GM12892 (cell line): Measurements from ENCODE around the gene SFSWAP.

Experiments
- DNase-seq: peaks from one replicate; pipeline ENCODE4 v3.0.0; 2011; ENCODE audit not compliant: insufficient read length
- FAIRE-seq: peaks from 2 replicates; lab custom pipeline; 2011; peaks lifted over from hg19 to GRCh38; lab: Jason Lieb, UNC
- POLR2A ChIP-seq: IDR thresholded peaks from 2 replicates; pipeline ENCODE4 v1.6.1; 2011; ENCODE audit warnings: low read depth, low read length, control low read depth
- POLR2AphosphoS5 ChIP-seq: IDR thresholded peaks from 2 replicates; pipeline ENCODE4 v1.6.1; 2011; ENCODE audit warnings: low read depth, low read length, control low read depth
- TAF1 ChIP-seq: IDR thresholded peaks from 2 replicates; pipeline ENCODE4 v1.6.1; 2011; ENCODE audit warnings: low read depth, mild to moderate bottlenecking, control low read depth, low read length, borderline replicate concordance

Gene SFSWAP

DNA sequence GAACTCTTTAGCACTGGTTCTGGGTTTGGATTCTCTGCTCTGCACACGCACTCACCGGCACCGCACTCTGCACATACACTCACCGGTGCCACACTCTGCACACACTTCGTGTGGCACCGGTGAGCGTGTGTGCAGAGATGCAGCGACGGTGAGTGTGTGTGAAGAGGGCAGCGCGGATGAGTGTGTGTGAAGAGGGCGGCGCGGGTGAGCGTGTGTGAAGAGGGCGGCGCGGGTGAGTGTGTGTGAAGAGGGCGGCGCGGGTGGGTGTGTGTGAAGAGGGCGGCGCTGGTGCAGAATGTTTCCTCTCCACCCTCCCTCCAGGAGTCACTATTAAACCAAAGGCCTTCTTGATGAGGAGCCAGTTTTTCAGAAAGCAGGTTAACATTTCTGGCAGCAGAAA lies 68.1 kb downstream of the SFSWAP start:
- DNase-seq (no peak), FAIRE-seq (no peak)
- no peak for TF ChIP-seq POLR2AphosphoS5
- TF ChIP-seq TAF1: no peak
- no peak for TF ChIP-seq POLR2A

DNA sequence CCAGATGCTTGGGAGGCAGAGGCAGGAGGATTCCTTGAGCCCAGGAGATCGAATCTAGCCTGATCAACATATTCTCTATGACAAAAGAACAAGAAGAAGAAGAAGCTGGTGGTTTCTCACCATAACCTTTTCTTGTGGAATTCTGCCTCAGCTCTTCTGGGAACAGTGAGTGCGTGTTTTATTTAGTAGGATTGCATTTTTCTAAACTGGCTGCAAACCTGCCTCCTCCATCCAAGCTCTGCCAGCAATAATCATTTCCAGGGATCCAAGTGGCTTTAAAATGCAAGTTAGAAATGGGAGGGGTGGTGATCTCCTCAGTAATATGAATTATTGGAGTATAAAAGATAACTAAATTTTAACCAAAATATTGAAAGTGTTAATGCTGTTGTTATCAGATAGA lies 71.2 kb downstream of the SFSWAP start:
- FAIRE-seq (no peak), DNase-seq (no peak)
- TF ChIP-seq TAF1: no peak
- TF ChIP-seq POLR2A: no peak
- no peak for TF ChIP-seq POLR2AphosphoS5

DNA sequence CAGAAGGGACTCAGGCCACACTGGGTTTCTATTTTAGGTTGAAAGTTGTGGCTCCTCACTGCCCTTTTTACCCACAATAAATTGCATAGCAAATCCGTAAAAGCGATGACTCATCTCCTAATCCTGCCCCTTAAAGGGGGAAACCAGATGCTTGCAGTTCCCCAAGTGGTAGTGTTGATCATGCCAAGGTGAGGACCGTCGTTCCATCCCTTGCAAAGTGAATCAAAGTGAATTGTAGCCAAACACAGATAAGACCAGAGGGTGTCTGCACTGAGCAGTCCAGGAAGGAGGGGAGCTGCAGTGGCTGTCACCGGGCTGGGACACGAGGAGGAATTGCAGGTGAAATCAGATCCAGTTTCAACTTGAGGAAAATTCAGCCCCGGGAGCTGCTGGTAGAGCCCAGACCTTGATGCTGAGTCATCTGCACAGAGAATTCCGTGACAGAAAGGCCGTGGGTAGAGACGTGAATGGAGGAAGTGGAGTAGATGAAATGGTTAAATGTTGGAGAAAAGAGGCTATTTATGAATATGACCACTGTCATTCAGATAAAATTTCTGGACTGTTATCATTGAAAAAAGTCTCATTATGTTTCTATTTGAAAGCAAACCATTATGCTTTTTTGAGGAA lies 73.1 kb downstream of the SFSWAP start:
- FAIRE-seq (no peak), DNase-seq (no peak)
- TF ChIP-seq POLR2AphosphoS5 (no peak), TAF1 (no peak), POLR2A (no peak)

DNA sequence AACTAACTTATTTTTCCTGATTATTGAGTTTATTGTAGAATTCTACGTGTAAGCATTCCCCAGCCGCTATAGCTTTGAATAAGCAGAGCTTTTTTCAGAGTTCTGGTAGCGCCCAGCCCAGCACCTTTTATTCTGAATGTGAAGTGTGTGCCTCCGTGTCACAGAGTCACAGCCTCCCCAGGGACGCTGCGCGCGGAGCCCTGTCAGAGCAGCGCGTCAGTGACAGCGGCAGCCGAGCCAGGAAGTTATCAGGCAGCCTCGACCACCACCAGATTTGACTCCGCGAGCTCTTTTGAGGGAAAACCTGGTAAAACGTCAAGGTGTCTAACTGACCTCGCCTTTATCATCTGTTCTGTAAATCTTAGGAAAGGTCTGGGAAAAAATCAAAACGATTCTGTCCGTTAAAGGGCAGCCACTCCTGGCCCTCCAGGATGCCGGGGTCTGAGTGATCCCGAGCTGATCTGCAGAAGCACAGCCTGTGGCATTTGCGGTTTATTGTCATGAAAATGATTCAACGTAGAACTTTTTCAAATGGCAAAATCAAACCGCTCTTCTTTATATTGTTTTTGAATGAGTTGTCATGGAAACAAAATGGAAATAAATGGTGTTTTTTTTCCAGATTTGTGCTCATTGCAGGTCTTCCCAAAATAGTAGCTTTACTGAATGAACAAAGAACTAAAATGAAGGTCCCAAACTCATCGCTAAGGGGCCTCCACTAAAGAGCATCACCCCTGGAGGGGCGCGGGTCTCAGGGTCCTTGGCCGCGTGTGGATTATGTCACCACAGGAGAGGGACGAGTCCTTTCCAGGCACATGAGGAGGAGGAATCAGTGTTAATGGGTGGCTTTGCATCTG lies 74.2 kb downstream of the SFSWAP start:
- no peak for FAIRE-seq
- TF ChIP-seq POLR2A (no peak), POLR2AphosphoS5 (no peak), TAF1 (no peak)

DNA sequence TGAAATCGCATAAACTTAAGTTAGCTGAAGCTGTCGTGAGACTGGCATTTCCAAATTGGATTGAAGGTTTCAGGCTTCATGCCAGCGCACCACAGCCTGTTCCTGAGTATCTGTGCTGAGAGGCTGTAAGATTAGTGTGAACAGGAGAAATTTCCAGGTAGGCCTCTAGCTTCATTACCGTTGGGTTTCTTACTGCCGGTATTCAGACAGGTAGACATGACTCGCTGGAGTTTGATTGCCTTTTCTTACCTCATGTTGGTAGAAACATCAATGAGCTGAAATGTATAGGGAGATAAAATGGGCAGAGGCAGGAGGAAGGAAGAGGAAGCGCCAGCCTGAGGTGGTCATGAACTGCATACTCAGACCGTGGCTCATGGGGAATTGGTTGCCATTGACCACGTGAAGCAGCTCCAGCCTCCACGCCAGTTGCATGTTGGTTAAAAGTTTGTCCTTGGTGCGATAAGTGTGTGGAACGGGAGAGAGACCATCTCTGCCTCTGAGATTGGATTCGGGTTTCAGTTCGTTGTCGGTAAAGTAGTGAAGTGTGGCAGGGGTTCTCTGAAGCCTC lies 75.0 kb downstream of the SFSWAP start:
- TF ChIP-seq POLR2A: no peak
- TF ChIP-seq POLR2AphosphoS5: no peak
- TF ChIP-seq TAF1: no peak
- FAIRE-seq (no peak), DNase-seq (no peak)

More for the DNA sequence above, 74.2 kb downstream of the SFSWAP start:
- DNase-seq: no peak

DNA sequence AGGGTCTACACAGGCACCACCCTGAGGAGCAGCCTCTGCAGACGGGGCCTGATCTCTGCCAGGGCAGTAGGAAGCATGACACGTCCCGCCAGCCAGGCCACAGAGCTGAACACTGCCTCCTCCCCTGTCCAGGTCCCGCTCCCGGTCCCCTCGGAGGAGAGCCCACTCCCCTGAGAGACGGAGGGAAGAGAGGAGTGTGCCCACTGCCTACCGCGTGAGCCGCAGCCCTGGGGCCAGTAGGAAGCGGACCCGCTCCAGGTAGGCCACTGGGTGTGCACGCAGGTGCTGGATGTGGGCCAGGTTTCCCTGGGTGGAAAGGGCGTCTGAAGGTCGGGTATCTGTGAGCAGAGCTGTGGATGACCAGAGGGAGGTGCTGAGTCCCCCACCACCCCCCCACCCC lies 75.4 kb downstream of the SFSWAP start:
- FAIRE-seq (no peak), DNase-seq (no peak)
- TF ChIP-seq POLR2A: no peak
- TF ChIP-seq POLR2AphosphoS5: no peak
- no peak for TF ChIP-seq TAF1

DNA sequence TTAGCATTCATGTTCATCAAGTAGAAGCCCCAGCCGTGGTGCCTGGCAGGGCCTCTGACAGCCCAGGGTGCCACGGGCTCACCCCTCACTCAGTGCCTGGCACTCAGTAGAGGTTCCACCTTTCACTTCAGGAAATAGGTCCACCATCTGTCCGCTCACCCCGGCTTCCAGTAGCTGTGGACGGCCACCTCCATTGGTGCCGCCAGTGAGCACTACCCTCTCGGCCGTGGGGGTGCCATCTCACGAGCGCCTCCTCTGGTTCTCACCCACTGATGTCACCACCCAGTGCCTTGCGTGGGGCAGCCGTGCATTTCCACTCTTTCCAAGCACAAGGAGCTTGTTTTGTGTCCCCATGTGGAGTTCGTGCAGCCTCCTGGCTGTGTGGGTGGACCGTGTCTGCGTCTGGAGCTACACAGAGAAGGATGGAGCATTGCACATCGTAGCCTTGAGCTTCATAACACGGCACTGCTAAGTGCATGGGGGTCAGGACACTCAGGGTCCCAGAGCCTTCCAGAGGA lies 76.3 kb downstream of the SFSWAP start:
- no peak for TF ChIP-seq POLR2AphosphoS5
- no peak for TF ChIP-seq TAF1
- TF ChIP-seq POLR2A: no peak
- FAIRE-seq (no peak), DNase-seq (no peak)

DNA sequence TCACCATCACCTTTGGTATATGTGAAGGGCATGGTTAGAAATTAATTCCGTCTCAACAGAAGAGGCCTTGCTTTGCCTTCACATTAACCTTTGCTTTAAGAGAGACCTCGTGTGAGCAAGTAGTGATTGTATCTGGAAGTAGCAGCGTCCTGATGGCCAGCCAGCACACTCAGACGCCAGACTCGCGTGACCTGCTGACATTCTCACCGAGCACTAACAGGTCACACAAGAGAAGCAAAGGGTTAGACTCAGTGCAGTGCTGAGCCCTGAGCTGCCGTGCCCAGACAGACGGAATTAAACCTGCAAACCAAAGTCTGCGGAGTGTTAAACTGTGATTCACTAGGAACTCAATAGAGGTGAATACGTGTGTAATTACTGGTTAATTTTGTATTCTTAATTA lies 77.2 kb downstream of the SFSWAP start:
- TF ChIP-seq TAF1 (no peak), POLR2A (no peak), POLR2AphosphoS5 (no peak)
- FAIRE-seq: no peak
- no peak for DNase-seq

DNA sequence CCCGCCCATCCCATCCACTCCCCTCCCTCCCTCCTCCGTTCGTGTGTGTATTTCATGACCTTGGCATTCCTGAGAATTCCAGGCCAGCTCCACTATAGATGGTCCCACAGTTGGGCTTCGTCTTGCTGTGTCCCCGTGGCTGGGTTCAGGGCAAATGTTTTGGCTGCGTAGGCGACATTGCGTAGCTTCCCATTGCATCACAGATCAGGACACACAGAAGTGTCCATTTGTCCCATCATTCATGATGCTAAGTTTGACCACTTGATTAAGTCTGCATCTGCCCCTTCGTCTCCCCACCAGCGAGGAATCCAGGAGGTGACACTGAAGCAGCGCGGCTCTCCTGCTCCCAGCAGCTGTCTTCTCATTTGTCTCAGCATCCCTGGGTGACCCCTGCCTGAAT lies 78.7 kb downstream of the SFSWAP start:
- DNase-seq: no peak
- TF ChIP-seq POLR2A (no peak), TAF1 (no peak), POLR2AphosphoS5 (no peak)
- no peak for FAIRE-seq

DNA sequence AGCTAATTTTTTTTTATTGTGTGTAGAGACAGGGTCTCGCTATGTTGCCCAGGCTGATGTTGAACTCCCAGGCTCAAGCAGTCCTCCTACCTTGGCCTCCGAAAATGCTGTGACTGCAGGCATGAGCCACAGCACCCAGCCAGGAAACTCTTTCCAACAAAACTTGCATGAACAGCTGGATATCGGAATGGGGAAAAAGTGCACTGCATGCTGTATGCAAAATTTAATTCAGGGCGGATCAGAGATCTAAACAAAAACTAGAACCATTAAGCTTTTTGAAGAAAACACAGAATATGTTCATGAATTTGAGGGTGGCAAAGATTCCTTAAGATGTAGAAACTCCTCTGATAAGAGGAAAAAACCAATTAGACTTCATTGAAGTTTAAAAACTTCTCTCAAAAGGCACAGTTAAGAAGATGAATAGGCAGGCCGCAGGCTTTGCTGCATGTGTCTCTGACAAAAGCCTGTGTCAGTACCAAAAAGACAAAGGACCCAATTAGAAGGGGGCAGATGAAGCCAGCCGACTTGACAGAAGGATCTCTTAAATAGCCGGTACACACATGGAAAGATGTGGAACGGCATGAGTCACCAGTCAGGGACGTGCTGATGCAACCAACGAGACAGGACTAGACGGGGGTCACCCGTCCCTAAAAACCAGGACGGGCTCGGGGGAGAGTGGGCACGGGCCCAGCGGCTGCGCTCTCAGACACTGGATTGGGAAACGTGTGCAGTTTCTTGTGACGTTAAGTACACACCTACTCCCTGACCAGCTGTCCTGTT lies 82.5 kb downstream of the SFSWAP start:
- DNase-seq (no peak), FAIRE-seq (no peak)
- TF ChIP-seq POLR2A (no peak), POLR2AphosphoS5 (no peak), TAF1 (no peak)

DNA sequence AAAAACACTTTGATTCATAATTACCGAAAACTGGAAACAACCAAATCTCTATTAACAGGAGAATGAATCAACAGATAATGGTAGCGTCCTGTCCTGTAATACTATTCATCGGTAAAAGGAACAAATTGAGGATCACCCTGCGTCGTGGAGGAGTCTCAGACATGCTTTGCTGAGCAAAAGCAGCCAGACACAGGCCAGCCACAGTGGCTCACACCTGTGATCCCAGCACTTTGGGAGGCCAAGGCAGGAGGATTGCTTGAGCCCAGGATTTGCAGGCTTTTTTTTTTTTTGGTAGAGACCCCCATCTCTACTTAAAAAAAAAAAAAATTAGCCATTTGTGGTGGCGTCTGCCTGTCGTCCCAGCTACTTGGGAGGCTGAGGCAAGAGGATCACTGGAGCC lies 83.2 kb downstream of the SFSWAP start:
- TF ChIP-seq POLR2AphosphoS5 (no peak), POLR2A (no peak), TAF1 (no peak)
- DNase-seq (no peak), FAIRE-seq (no peak)
